SU-DHL-6 (cell line): ENCODE measurements around the gene RPA3.

ENCODE experiments used
- EZH2phosphoT487 ChIP-seq: fragments of 200-600 bp; sonication (generic), shearing (Covaris generic); conservative IDR thresholded peaks from 2 replicates; pipeline ENCODE4 v1.6.1; 2018; ENCODE audit warnings: mild to moderate bottlenecking, antibody characterized with exemption, low read length, moderate library complexity, mixed read lengths
- TF ChIP-seq, protein P1 (sequence below): fragments of 200-600 bp; sonication (generic); IDR thresholded peaks from one replicate; pipeline ENCODE4 v1.5.1; 2017; ENCODE audit warnings: antibody characterized with exemption, mild to moderate bottlenecking, low read length, moderate library complexity; ENCODE audit not compliant: insufficient read depth, poor library complexity, severe bottlenecking

DNA sequence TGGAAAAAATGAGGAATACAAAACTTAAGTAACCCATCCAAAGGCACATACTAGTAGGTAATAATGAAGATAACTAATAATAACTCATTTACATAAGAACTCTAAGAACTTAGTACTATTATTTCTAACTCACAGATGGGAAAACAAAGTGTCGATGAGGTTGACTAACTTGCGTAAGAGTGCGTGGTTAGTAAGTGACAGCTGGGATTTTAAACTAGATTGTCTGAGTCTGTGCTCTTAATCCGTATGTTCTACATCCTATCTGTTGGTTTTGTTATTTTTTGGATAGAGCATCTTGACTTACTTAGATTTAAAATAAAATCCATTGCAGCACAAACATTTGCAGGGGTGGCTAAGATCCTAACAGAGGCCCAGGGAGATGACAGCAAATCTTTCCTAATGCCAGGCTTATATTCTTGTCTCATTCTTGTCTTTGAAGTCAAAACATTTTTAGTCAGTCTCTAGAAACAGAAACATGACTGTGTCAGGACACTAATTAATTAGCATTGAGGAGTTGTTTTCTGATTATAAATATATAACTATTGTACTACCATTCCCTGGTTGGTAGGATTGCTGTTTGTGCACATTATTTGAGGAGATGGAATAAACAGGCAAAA lies 11.7 kb downstream of the RPA3 start:
- TF ChIP-seq, protein P1, sequence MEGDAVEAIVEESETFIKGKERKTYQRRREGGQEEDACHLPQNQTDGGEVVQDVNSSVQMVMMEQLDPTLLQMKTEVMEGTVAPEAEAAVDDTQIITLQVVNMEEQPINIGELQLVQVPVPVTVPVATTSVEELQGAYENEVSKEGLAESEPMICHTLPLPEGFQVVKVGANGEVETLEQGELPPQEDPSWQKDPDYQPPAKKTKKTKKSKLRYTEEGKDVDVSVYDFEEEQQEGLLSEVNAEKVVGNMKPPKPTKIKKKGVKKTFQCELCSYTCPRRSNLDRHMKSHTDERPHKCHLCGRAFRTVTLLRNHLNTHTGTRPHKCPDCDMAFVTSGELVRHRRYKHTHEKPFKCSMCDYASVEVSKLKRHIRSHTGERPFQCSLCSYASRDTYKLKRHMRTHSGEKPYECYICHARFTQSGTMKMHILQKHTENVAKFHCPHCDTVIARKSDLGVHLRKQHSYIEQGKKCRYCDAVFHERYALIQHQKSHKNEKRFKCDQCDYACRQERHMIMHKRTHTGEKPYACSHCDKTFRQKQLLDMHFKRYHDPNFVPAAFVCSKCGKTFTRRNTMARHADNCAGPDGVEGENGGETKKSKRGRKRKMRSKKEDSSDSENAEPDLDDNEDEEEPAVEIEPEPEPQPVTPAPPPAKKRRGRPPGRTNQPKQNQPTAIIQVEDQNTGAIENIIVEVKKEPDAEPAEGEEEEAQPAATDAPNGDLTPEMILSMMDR: no peak
- no peak for TF ChIP-seq EZH2phosphoT487
